WTC11 (cell line): ENCODE results near the gene SART1. TPM values are rescaled to one million over a fixed set of nuclear protein-coding genes. Genes with fewer than 3 reads are reported as not detected.

Experiments
- ATAC-seq: fragments of 200-7000 bp; cut with Tn5 transposase; 2 replicates; pipeline ENCODE4 v1.10.0; 2021; ENCODE audit warnings: mild to moderate bottlenecking, moderate library complexity
- CTCF ChIA-PET: fragments of 300-600 bp; sonication (Branson Sonifier 250); formaldehyde crosslinking; loops from one replicate; lab custom pipeline; 2021; ENCODE audit warnings: antibody characterized with exemption; lab: Charles Lee
- POLR2A ChIA-PET: fragments of 350-600 bp; sonication (Branson Sonifier 250); formaldehyde crosslinking; loops from one replicate; lab custom pipeline; 2021; ENCODE audit warnings: antibody characterized with exemption; lab: Charles Lee
- DNase-seq: peaks from one replicate; pipeline ENCODE4 v3.0.0; 2021; ENCODE audit warnings: low spot score
- H3K27ac Mint-ChIP-seq: 2 replicates; pipeline ENCODE4 v1.8.0; 2021; ENCODE audit warnings: mixed read lengths
- H3K27me3 Mint-ChIP-seq: 2 replicates; pipeline ENCODE4 v1.8.0; 2021; ENCODE audit warnings: low read depth, mild to moderate bottlenecking, moderate library complexity, mixed read lengths
- H3K36me3 Mint-ChIP-seq: 2 replicates; pipeline ENCODE4 v1.8.0; 2021; ENCODE audit warnings: mixed read lengths
- H3K4me1 Mint-ChIP-seq: 2 replicates; pipeline ENCODE4 v1.8.0; 2022; ENCODE audit warnings: mixed read lengths
- H3K4me3 Mint-ChIP-seq: 2 replicates; pipeline ENCODE4 v1.8.0; 2021; ENCODE audit warnings: mild to moderate bottlenecking, moderate library complexity, mixed read lengths
- H3K9me3 Mint-ChIP-seq: 2 replicates; pipeline ENCODE4 v1.8.0; 2021; ENCODE audit warnings: mixed read lengths
- ARID4B ChIP-seq: sonication (generic); formaldehyde crosslinking; IDR thresholded peaks from 2 replicates; pipeline ENCODE4 v1.8.0; 2023; ENCODE audit warnings: missing genetic modification reagents, mild to moderate bottlenecking, borderline replicate concordance
- CTCF ChIP-seq: fragments of 200-600 bp; IDR thresholded peaks from 2 replicates; pipeline ENCODE4 v1.8.0; 2022; ENCODE audit warnings: antibody characterized with exemption
- FOXJ3 ChIP-seq: sonication (generic); formaldehyde crosslinking; IDR thresholded peaks from 2 replicates; pipeline ENCODE4 v1.9.0; 2021; ENCODE audit warnings: missing genetic modification reagents, mild to moderate bottlenecking, borderline replicate concordance
- FOXP4 ChIP-seq: sonication (generic); formaldehyde crosslinking; IDR thresholded peaks from 2 replicates; pipeline ENCODE4 v1.8.0; 2022; ENCODE audit warnings: mild to moderate bottlenecking, missing genetic modification reagents
- MYBL2 ChIP-seq: sonication (generic); formaldehyde crosslinking; IDR thresholded peaks from 2 replicates; pipeline ENCODE4 v1.8.1; 2023; ENCODE audit warnings: mild to moderate bottlenecking, moderate library complexity, missing genetic modification reagents
- NFATC4 ChIP-seq: fragments of 250-450 bp; sonication (Bioruptor Pico); IDR thresholded peaks from 2 replicates; pipeline ENCODE4 v1.9.0; 2021; ENCODE audit warnings: mild to moderate bottlenecking
- NFYB ChIP-seq: sonication (generic); formaldehyde crosslinking; conservative IDR thresholded peaks from 2 replicates; pipeline ENCODE4 v1.8.0; 2022; ENCODE audit warnings: low read depth, missing genetic modification reagents
- TEAD4 ChIP-seq: sonication (generic); formaldehyde crosslinking; IDR thresholded peaks from 2 replicates; pipeline ENCODE4 v1.8.0; 2022; ENCODE audit warnings: mild to moderate bottlenecking, missing genetic modification reagents
- USF2 ChIP-seq: sonication (generic); formaldehyde crosslinking; IDR thresholded peaks from 2 replicates; pipeline ENCODE4 v1.8.1; 2023; ENCODE audit warnings: mild to moderate bottlenecking, missing genetic modification reagents, moderate library complexity
- ZNF232 ChIP-seq: sonication (generic); formaldehyde crosslinking; IDR thresholded peaks from 2 replicates; pipeline ENCODE4 v1.8.0; 2022; ENCODE audit warnings: mild to moderate bottlenecking, missing genetic modification reagents
- ZNF263 ChIP-seq: sonication (generic); formaldehyde crosslinking; IDR thresholded peaks from 2 replicates; pipeline ENCODE4 v1.8.1; 2022; ENCODE audit warnings: low read depth, mild to moderate bottlenecking, moderate library complexity, missing genetic modification reagents
- total RNA-seq: library from RNA; stranded (reverse); gene quantifications from 3 replicates; pipeline ENCODE4 v1.2.3, GENCODE V29; 2021
- TF ChIP-seq, protein P1 (sequence below): fragments of 250-450 bp; sonication (Bioruptor Pico); IDR thresholded peaks from 2 replicates; pipeline ENCODE4 v1.9.0; 2021; ENCODE audit warnings: mild to moderate bottlenecking, borderline replicate concordance
- TF ChIP-seq, protein P2 (sequence below): sonication (generic); formaldehyde crosslinking; IDR thresholded peaks from 2 replicates; pipeline ENCODE4 v1.8.0; 2022; ENCODE audit warnings: mild to moderate bottlenecking, missing genetic modification reagents
- TF ChIP-seq, protein P3 (sequence below): sonication (generic); formaldehyde crosslinking; IDR thresholded peaks from 2 replicates; pipeline ENCODE4 v1.8.1; 2022; ENCODE audit warnings: low read depth, missing genetic modification reagents, borderline replicate concordance

SART1 gene
- total RNA-seq, 1 experiment from 2014 or later: 57.0 TPM

GRCh38 chr11:66001942-66002647 is 40.6 kb downstream of the SART1 start, which contains the start of the genes BANF1 and EIF1AD (continued):
- TF ChIP-seq CTCF (no peak), TEAD4 (peak; percentile 77), FOXP4 (CRISPR knock-in tag) (no peak), USF2 (peak; percentile 26; the same call in 1 of the 2 replicates)

GRCh38 chr11:66002648-66003225 is 41.2 kb downstream of the SART1 start:
- CTCF ChIA-PET: interaction anchor here (0.8 to 1.5 kb wide), 11 partner anchors 9 to 280 kb away, joined by 3 to 10 read pairs (median 5); partner anchors contain the start of genes CFL1, CST6 and FIBP
- H3K4me3 Mint-ChIP-seq: peak overlapping the region; percentile 96

GRCh38 chr11:66003291-66003690 is 41.8 kb downstream of the SART1 start:
- H3K4me1 Mint-ChIP-seq: peaks cover 21% of the 10 kb centered on the region
- H3K4me3 Mint-ChIP-seq: peak overlapping the region; percentile 96
- peaks cover 40% of the 10 kb centered on the region for H3K36me3 Mint-ChIP-seq
- 0 out of 2 replicates have a peak overlapping the region, but pooled peaks have one; percentile 67 for H3K27ac Mint-ChIP-seq
- ChIA-PET POLR2A (no interaction called here), CTCF (interaction anchor here (0.8 to 1.5 kb wide), 6 partner anchors 8 to 144 kb away, joined by 4 to 10 read pairs (median 8); partner anchors contain the start of genes CFL1 and CST6)
- no peaks in the 10 kb centered on the region for H3K9me3 Mint-ChIP-seq
- no peak for ATAC-seq
- DNase-seq: no peak
- no peaks in the 10 kb centered on the region for H3K27me3 Mint-ChIP-seq
- TF ChIP-seq NFYB (CRISPR knock-in tag) (no peak), ARID4B (CRISPR knock-in tag) (no peak), MYBL2 (no peak), NFATC4 (CRISPR knock-in tag) (no peak), ZNF263 (CRISPR knock-in tag) (no peak)
- TF ChIP-seq, protein P1, sequence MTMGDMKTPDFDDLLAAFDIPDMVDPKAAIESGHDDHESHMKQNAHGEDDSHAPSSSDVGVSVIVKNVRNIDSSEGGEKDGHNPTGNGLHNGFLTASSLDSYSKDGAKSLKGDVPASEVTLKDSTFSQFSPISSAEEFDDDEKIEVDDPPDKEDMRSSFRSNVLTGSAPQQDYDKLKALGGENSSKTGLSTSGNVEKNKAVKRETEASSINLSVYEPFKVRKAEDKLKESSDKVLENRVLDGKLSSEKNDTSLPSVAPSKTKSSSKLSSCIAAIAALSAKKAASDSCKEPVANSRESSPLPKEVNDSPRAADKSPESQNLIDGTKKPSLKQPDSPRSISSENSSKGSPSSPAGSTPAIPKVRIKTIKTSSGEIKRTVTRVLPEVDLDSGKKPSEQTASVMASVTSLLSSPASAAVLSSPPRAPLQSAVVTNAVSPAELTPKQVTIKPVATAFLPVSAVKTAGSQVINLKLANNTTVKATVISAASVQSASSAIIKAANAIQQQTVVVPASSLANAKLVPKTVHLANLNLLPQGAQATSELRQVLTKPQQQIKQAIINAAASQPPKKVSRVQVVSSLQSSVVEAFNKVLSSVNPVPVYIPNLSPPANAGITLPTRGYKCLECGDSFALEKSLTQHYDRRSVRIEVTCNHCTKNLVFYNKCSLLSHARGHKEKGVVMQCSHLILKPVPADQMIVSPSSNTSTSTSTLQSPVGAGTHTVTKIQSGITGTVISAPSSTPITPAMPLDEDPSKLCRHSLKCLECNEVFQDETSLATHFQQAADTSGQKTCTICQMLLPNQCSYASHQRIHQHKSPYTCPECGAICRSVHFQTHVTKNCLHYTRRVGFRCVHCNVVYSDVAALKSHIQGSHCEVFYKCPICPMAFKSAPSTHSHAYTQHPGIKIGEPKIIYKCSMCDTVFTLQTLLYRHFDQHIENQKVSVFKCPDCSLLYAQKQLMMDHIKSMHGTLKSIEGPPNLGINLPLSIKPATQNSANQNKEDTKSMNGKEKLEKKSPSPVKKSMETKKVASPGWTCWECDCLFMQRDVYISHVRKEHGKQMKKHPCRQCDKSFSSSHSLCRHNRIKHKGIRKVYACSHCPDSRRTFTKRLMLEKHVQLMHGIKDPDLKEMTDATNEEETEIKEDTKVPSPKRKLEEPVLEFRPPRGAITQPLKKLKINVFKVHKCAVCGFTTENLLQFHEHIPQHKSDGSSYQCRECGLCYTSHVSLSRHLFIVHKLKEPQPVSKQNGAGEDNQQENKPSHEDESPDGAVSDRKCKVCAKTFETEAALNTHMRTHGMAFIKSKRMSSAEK: no peak
- TF ChIP-seq, protein P2, sequence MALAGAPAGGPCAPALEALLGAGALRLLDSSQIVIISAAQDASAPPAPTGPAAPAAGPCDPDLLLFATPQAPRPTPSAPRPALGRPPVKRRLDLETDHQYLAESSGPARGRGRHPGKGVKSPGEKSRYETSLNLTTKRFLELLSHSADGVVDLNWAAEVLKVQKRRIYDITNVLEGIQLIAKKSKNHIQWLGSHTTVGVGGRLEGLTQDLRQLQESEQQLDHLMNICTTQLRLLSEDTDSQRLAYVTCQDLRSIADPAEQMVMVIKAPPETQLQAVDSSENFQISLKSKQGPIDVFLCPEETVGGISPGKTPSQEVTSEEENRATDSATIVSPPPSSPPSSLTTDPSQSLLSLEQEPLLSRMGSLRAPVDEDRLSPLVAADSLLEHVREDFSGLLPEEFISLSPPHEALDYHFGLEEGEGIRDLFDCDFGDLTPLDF (CRISPR knock-in tag): no peak

More at GRCh38 chr11:66002648-66003225, 41.2 kb downstream of the SART1 start:
- peaks cover 21% of the 10 kb centered on the region for H3K4me1 Mint-ChIP-seq
- TF ChIP-seq FOXJ3 (CRISPR knock-in tag) (no peak), ZNF232 (CRISPR knock-in tag) (0 out of 2 replicates have a peak, but pooled peaks have one; percentile 8)
- TF ChIP-seq, protein P3, sequence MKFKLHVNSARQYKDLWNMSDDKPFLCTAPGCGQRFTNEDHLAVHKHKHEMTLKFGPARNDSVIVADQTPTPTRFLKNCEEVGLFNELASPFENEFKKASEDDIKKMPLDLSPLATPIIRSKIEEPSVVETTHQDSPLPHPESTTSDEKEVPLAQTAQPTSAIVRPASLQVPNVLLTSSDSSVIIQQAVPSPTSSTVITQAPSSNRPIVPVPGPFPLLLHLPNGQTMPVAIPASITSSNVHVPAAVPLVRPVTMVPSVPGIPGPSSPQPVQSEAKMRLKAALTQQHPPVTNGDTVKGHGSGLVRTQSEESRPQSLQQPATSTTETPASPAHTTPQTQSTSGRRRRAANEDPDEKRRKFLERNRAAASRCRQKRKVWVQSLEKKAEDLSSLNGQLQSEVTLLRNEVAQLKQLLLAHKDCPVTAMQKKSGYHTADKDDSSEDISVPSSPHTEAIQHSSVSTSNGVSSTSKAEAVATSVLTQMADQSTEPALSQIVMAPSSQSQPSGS: 0 out of 2 replicates have a peak, but pooled peaks have one; percentile 7
- H3K27ac Mint-ChIP-seq: peak overlapping the region; percentile 67
- POLR2A ChIA-PET: interaction anchor here (1.0 kb wide), 1 partner anchor 91 kb away, joined by 4 read pairs; no protein-coding TSS in a partner anchor
- ATAC-seq: peak; percentile 2; the same call in 1 of the 2 replicates
- no peak for DNase-seq
- H3K36me3 Mint-ChIP-seq: peaks cover 46% of the 10 kb centered on the region
- H3K27me3 Mint-ChIP-seq: no peaks in the 10 kb centered on the region
- H3K9me3 Mint-ChIP-seq: no peaks in the 10 kb centered on the region
